Measurements from ENCODE around the gene ZMIZ1.

DNA sequence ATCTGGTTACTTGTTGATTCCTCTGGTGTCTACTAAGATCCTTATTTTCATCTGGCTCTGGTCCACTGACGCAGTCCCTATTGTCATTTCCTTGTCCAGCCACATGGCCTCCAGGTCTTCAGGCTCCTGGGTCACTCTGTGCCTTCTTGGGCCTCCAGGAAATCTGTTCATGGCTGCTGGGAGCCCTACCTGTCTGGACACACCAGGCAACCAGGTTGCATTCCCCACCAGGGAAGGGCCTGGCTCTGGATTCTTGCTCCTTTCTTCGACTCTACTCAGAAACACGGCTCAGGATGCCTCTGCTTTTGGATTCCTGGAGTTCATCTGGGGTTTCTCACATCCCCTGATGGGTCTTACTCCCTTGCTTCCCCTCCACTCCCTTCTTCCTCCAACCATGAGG lies 270.5 kb downstream of the ZMIZ1 start:
- TF ChIP-seq POLR2A (IDR thresholded peaks at IDR 0.05): no peak
- TF ChIP-seq, protein P1, sequence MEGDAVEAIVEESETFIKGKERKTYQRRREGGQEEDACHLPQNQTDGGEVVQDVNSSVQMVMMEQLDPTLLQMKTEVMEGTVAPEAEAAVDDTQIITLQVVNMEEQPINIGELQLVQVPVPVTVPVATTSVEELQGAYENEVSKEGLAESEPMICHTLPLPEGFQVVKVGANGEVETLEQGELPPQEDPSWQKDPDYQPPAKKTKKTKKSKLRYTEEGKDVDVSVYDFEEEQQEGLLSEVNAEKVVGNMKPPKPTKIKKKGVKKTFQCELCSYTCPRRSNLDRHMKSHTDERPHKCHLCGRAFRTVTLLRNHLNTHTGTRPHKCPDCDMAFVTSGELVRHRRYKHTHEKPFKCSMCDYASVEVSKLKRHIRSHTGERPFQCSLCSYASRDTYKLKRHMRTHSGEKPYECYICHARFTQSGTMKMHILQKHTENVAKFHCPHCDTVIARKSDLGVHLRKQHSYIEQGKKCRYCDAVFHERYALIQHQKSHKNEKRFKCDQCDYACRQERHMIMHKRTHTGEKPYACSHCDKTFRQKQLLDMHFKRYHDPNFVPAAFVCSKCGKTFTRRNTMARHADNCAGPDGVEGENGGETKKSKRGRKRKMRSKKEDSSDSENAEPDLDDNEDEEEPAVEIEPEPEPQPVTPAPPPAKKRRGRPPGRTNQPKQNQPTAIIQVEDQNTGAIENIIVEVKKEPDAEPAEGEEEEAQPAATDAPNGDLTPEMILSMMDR (IDR thresholded peaks at IDR 0.05): no peak
